Measurements from ENCODE around the gene RAD9A.

Gene RAD9A

GRCh38 chr11:67428052-67429001 is 36.5 kb downstream of the RAD9A start, which contains the start of gene RPS6KB2:
Gene RPS6KB2 (plus strand): TSS chr11:67428494. CDS start chr11:67428546, 52 bp downstream.
- DNase-seq (ENCODE audit: low spot score): peak; percentile 99

GRCh38 chr11:67429038-67429668 is 37.4 kb downstream of the RAD9A start:
- DNase-seq (ENCODE audit: low spot score): no peak

- no peak for DNase-seq (ENCODE audit: low spot score)
These were observed 37.9 kb downstream of the RAD9A start for GRCh38 chr11:67429722-67430121.

DNA sequence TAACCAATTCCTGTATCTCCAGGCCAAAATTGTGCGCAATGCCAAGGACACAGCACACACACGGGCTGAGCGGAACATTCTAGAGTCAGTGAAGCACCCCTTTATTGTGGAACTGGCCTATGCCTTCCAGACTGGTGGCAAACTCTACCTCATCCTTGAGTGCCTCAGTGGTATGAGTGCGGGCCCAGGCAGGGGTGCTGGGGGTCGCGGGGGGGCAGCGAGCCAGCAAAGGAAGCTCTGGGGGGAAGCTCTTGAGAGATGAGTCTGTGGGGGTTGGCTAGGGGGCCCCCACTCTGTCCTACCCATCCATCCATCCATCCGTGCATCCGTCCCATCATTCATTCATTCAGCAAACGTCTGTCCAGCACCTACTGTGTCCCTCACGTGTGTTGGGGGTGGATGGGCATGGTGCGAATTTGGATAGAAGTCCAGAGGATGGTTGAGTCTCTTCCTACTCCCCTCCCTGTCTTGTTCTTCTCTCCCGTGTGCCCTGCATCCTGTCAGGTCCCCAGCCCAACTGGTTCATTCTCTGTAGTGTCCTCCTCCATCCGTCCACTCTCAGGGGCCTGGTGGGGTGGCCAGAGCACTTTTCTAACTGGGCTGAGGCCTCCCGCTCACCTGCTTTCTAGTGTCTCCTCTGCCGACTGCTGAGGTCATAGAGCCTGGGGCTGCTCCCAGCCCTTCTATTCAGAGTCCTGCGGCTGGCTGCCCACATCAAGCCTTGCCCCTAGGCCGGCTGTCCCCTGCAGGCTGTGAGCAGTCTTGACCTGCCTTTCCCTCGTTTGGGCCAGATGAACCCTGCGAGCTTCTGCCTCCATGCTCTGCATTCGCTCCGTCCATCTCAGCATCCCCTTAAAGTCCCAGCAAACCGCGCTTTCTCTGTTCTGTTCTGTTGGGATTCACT is 39.8 kb downstream of the RAD9A start:
- no peak for DNase-seq (ENCODE audit: low spot score)

GRCh38 chr11:67432655-67433349 is 41.0 kb downstream of the RAD9A start:
- DNase-seq (ENCODE audit: low spot score): no peak

DNA sequence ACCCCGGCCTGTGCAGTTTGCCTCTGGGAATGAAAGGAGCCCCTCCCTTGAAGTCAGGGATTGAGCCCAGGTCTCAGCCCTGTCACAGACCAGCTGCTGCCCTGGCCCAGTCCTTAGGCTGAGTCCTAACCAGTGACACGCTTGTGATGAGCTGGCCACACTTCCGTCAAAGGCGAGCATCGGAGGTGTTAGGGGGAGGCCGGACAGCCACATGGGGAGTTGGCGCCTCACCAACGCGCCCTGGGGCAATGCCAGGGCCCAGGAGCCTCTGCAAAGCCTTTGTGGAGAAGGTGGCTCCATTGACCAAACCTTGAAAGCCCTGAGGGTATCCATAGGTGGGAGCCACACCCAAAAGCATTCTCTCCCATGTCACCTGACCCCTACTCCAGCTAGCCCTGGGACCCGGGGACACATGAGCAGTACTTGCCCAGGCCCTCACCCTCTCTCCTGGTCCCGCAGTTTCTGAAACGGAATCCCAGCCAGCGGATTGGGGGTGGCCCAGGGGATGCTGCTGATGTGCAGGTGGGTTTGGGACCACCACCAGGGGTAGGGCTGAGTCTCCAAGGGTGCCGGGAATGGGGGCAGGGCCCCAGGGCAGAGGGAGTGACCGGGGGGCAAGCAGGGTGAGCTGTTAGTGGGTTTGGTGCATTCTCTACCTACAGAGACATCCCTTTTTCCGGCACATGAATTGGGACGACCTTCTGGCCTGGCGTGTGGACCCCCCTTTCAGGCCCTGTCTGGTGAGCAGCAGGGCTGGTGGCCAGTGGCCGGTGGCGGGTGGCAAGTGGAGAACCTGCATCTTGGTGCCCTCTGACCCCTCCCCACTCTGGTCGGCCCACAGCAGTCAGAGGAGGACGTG is 42.0 kb downstream of the RAD9A start:
- DNase-seq (ENCODE audit: low spot score): no peak

- DNase-seq (ENCODE audit: low spot score): no peak
These were observed 42.7 kb downstream of the RAD9A start for GRCh38 chr11:67434395-67434881.

DNA sequence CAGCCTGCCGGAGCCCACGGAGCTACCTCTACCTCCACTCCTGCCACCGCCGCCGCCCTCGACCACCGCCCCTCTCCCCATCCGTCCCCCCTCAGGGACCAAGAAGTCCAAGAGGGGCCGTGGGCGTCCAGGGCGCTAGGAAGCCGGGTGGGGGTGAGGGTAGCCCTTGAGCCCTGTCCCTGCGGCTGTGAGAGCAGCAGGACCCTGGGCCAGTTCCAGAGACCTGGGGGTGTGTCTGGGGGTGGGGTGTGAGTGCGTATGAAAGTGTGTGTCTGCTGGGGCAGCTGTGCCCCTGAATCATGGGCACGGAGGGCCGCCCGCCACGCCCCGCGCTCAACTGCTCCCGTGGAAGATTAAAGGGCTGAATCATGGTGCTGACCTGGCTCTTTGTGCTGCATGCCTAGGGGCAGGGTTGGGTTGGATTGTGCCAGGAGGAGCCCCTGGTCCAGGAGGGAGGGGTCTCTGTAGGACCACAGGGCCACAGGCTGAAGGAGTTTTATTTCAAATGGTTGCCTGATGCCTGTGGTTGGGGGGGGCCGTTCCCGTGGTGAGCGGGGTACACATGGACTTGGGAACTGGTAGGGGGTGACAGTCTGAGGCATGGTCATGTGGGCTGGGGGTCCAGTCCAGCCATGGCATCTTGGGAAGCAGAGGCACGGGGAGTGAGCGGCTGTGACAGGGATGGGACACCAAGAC is 43.4 kb downstream of the RAD9A start:
- no peak for DNase-seq (ENCODE audit: low spot score)

GRCh38 chr11:67435727-67436458 is 44.1 kb downstream of the RAD9A start:
- no peak for DNase-seq (ENCODE audit: low spot score)

DNA sequence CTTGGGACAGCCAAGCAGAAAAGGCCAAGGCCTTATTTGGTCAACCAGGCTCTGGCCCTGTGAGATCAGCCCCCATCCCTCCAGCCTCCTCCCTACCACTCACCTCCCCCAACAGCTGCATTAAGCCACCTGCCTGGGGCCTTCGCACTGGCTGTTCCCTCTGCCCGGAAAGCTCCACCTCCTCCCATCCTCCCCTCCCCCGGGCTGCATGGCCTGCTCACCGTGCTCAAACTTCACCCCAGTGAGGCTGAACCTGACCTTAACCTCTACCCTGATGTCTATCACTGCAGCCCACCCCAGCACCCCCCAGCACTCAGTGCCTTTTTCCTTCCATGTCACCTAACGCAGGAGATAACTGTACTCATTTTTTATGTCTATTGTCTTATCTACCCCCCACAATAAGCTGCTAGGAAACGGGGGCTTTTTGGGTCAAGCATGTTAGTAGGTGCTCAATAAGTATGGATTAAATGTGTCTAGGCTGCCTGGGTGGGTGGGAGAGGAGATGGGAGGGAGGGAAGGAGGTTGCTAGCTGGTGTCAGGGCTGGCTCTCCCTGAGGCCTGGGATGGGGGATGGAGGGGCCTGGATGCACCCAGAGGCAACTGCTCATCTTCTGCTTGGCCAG is 44.8 kb downstream of the RAD9A start:
- no peak for DNase-seq (ENCODE audit: low spot score)

GRCh38 chr11:67437082-67437808 is 45.5 kb downstream of the RAD9A start, which contains the start of gene PTPRCAP:
Gene PTPRCAP (minus strand): TSS chr11:67437682. CDS start chr11:67437619, 63 bp downstream.
- DNase-seq (ENCODE audit: low spot score): no peak

DNA sequence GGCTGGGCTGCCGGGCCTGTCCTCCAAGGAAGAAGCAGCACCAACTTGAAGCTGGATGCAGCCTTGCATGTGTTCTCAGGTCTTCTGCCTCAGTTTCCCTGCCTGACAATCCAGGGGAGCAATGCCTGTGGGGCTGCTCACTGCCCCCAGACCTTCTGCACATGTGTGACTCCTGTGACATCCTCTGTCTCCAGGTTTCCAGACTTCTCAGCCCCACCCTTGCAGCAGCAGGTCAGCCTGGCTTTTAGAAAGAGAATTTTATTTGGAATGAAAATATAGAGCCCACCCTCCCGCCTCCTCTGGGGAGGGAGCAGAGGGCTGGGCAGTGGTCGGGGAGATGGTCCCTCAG is 46.0 kb downstream of the RAD9A start:
- DNase-seq (ENCODE audit: low spot score): no peak

- no peak for DNase-seq (ENCODE audit: low spot score)
These were observed 46.5 kb downstream of the RAD9A start for GRCh38 chr11:67438158-67438902.

GRCh38 chr11:67439321-67440228 is 47.8 kb downstream of the RAD9A start:
- peak; percentile 48 for DNase-seq (ENCODE audit: low spot score)

DNA sequence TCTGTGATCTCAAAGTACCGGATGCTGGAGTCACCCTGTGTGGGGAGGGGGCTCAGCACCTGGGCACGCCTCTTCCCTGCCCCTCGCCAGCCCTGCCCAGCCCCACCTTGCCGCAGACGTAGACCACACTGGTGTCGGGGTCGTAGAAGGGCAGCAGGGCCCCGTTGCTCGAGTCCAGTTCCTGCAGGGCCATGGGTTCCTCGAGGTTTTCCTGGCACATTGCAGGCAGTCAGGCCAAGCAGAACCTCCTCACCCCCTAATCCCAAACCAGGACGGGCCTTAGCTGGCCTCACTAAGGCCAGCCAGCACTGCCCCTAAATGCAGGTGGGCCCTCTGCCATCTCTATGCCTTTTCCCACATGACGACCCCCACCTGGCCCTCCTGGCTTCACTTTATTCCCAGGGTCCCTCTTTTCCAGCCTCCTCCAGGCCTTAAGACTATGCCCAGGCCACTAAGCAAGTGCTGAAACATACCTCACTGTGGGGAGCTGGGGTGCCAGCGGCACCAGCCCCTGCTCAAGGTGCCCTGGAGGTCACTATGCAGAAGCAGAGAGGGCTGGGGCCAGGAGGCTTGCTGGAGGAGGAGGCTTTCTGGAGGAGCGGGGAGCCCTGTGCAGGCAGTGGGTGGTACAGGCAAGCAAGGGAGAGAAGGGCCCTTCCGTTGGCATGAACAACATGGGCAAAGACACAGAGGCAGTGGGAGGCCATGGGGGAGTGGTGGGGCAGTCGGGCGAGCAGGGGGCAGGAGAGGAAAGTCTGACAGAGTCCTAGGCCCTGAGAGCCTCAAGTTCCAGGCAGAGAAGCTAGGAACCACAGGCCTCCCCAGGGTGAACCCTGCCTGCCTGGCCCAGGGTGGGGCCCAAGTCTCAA is 48.7 kb downstream of the RAD9A start:
- DNase-seq (ENCODE audit: low spot score): no peak

All from GM03348 (cell line).